Islet precursor cell (in vitro differentiated cells): ENCODE measurements around the gene CLDN8.

Experiments
- DNase-seq: peaks from one replicate; pipeline ENCODE4 v3.0.0-alpha.2; 2018

CLDN8 gene

DNA sequence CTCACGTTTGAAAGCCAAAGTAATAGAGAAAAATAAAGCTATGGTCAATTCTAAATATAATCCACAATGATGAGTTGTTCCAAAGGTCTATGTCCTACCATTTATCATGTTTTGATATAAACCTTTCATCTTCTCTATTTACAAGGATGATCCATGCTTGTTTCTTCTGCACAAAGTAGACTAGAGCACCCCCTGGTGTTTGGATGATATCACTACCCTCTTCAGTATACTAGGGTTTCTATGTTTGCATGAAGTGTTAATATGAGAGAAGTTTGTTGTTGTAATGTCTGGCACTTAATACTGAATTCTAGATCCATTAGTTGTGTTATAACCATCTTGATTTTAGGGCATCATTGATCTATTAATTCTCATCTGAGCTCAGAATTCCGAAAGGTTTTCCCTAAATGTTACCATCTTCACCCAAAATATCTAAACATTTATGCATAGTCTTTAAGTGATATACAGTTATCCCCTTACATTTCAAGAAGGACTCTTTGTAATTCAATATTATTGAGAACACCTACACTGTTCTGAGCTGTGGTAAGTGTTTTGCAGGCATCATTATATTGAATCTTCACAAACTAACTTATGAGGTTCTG is 21.1 kb downstream of the CLDN8 start:
- DNase-seq = no peak

DNA sequence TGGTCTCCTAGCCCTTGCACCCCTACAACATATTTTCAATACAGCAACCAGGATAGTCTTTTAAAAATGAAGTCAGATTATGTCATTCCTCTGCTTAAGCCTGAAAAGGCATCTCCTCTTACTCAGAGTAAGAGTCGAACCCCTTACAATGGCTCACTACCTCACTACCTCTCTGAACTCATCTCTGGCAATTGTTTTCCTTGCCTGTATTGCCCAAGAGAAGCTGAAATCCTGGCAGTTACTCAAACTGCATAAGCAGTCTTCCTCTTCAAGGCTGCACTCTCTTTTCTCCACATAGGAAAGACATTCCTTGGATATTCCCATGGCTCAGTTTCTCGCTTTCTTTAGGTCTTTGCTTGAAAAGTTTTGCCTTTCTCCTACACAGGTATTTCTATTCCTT is 22.7 kb downstream of the CLDN8 start:
- no peak for DNase-seq

DNA sequence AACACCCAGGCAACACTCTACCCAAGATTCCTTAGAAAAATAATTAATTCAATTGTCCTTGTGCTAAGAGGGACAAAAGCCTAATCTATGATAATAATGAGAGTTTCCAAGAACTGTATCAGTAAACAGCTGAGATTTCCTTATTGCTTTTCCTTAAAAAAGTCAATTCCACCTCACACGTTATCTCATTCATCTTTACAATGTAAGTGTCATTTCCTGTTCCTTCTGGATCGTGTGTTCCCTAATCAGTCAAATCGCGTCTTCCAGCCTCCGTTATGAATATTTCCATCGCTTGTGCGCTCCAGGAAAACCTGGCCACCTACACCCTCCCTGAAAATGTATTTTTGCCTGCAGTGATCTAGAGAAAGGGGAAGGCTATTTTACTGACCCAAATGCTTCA is 25.3 kb downstream of the CLDN8 start:
- DNase-seq = no peak

DNA sequence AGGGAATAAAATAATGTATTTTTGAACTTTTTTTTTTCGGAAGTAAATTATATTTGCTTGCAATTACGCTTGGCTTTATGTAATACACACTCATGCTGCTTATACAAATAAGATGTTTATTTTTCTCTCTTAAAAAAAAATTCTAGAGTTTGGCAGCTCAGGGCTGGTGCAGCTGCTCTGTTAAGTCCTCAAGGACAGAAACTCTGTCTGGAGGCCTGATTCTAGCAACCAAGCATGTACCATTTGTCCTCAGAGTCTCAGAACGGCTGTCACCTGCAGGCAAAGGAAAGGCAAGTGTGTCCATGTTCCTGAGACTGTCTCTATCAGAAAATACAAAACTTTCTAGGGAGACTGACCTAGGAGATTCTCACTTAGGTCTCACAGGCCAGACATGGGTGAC is 26.1 kb downstream of the CLDN8 start:
- DNase-seq = no peak

DNA sequence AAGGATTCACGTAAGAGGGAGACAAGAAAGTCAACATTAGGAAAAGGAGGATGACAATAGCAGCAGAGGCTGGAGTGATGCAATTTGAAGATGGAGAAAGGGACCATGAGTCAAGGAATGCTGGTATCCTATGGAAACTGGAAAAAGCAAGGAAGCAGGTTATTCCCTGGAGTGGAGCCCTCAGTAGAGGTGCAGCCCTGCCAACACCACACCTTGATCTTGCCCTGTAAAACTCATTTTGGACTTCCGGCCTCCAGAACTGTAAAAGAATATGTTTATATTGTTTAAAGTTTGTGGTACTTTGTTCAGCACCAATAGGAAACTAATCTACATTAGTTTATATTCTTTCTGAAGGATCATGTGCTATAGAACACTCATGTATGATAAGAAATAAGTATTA is 29.7 kb downstream of the CLDN8 start:
- DNase-seq = no peak

DNA sequence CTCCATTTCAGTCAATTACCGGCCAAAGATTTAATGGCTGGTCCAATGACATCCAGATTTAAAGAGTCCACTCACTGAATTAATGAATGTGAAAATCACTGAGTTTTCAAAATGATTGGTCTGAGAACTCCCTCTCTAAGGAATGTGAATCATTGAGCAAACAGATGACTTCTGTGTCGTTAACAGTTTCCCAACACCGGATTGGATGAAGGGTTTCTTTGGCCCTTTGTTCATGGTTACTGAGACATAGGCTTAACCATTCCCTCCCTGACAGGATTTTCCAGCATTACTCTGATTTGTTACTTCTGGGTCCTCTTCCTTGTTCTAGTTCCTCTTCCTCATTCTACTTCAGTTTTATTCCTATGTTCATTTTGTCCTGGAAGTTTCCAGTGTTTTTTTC is 47.8 kb downstream of the CLDN8 start:
- DNase-seq = no peak

DNA sequence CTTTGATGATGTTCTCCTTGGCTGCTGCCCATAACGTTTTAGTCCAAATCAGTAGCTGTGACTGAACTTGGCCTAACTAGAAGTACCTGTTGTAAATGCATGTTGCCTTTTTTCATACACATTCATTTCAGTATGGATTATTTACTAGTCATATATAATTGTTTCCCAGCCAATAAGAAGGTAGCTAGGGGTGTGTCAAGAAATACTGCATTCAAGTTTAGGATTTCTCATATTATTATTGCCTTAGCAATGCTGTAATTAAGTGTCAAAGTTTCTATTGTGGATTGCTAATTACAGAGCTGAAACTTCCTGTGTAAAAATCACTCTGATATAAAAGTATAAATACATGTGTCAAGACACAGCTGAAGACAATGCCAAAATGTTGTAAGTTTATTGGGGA is 49.2 kb downstream of the CLDN8 start, which contains the start of gene CLDN17:
Gene CLDN17 (minus strand): TSS at position 101 of the 400 bp plus-strand sequence. CDS start 188 bp downstream, outside the sequence.
- no peak for DNase-seq

DNA sequence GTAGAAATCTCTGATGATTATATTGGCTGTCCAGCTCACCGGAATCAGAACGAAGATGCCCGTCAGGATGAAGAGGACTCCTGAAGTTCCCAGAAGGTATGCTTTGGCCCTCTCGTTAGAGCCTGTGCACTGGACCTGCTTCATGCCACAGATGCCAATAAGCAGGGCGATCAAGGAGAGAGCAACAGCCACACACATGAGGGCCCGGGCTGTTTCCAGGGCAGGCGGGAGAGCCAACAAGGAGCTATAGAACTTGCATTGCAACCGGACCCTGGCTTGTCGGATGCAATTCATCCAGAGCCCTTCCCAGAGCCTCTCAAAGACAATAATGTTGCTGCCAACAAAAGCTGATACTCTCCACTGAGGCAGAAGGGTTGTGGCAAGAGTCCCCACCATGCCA is 49.7 kb downstream of the CLDN8 start:
- no peak for DNase-seq

DNA sequence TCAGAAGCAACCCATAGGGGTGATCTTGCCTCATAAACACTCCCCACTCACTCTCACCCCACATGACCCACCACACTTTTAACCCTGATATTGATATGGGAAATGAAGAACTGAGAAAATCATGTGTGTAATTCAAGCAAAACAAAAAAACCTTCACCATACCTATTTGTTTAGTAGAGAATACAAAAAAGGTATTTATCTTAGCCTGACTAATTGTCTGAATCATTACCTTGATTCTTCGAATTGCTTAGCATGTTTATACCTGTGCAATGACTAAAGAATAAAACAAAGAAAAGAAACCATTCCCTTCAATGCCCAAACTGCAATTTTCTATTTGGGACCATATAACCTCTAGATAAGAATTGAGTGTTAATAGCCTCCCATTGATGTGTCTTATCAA is 51.1 kb downstream of the CLDN8 start:
- DNase-seq = no peak
